BLaER1 (cell line): ENCODE results near the gene GPRC5A.

ENCODE experiments used
- H3K27ac ChIP-seq: shearing (Covaris generic); formaldehyde crosslinking; 2 replicates; pipeline ENCODE4 v1.8.1; 2022
- H3K27me3 ChIP-seq: shearing (Covaris generic); formaldehyde crosslinking; 2 replicates; pipeline ENCODE4 v1.8.1; 2022
- H3K36me3 ChIP-seq: shearing (Covaris generic); formaldehyde crosslinking; 2 replicates; pipeline ENCODE4 v1.8.1; 2022
- H3K4me1 ChIP-seq: shearing (Covaris generic); formaldehyde crosslinking; 2 replicates; pipeline ENCODE4 v1.8.1; 2022
- H3K4me2 ChIP-seq: shearing (Covaris generic); formaldehyde crosslinking; 2 replicates; pipeline ENCODE4 v1.8.1; 2022
- H3K4me3 ChIP-seq: shearing (Covaris generic); formaldehyde crosslinking; 2 replicates; pipeline ENCODE4 v1.8.1; 2022
- H3K9ac ChIP-seq: shearing (Covaris generic); formaldehyde crosslinking; 2 replicates; pipeline ENCODE4 v1.8.1; 2022
- H3K9me3 ChIP-seq: shearing (Covaris generic); formaldehyde crosslinking; 2 replicates; pipeline ENCODE4 v1.8.1; 2022
- H4K20me1 ChIP-seq: shearing (Covaris generic); formaldehyde crosslinking; 2 replicates; pipeline ENCODE4 v1.8.1; 2022
- Cebpa-rat ChIP-seq: shearing (Covaris generic); IDR thresholded peaks from 2 replicates; pipeline ENCODE4 v1.8.1; 2022

GPRC5A gene

GRCh38 chr12:12908252-12908651 is 16.9 kb downstream of the GPRC5A start:
- Histone ChIP-seq H3K9ac (no peak overlapping the region), H3K36me3 (no peaks in the 10 kb centered on the region), H3K27ac (no peak overlapping the region), H3K4me2 (no peak overlapping the region), H3K4me1 (peaks cover 54% of the 10 kb centered on the region), H3K27me3 (no peaks in the 10 kb centered on the region), H3K9me3 (no peaks in the 10 kb centered on the region), H4K20me1 (no peaks in the 10 kb centered on the region), H3K4me3 (no peak overlapping the region)
- no peak for TF ChIP-seq Cebpa-rat

- Histone ChIP-seq H3K4me3 (no peak overlapping the region), H3K9ac (no peak overlapping the region), H3K4me2 (peak overlapping the region; percentile 73; the same call in 1 of the 2 replicates), H3K36me3 (no peaks in the 10 kb centered on the region), H3K4me1 (peaks cover 54% of the 10 kb centered on the region), H3K27ac (no peak overlapping the region), H3K27me3 (no peaks in the 10 kb centered on the region), H4K20me1 (no peaks in the 10 kb centered on the region), H3K9me3 (no peaks in the 10 kb centered on the region)
- TF ChIP-seq Cebpa-rat: no peak
These were observed 17.3 kb downstream of the GPRC5A start for GRCh38 chr12:12908711-12909110.

- no peaks in the 10 kb centered on the region for H3K9me3 ChIP-seq
- H3K4me1 ChIP-seq: peaks cover 51% of the 10 kb centered on the region
- H3K4me2 ChIP-seq: peak overlapping the region; percentile 73
- no peaks in the 10 kb centered on the region for H3K36me3 ChIP-seq
- TF ChIP-seq Cebpa-rat: no peak
- no peaks in the 10 kb centered on the region for H4K20me1 ChIP-seq
- no peak overlapping the region for H3K4me3 ChIP-seq
- peak overlapping the region; percentile 41; the same call in 1 of the 2 replicates for H3K27ac ChIP-seq
- no peak overlapping the region for H3K9ac ChIP-seq
- no peaks in the 10 kb centered on the region for H3K27me3 ChIP-seq
These were observed 18.0 kb downstream of the GPRC5A start for GRCh38 chr12:12909228-12909994.

GRCh38 chr12:12909995-12910420 is 18.6 kb downstream of the GPRC5A start:
- Histone ChIP-seq H3K4me3 (no peak overlapping the region), H4K20me1 (no peaks in the 10 kb centered on the region), H3K27me3 (no peaks in the 10 kb centered on the region), H3K9me3 (no peaks in the 10 kb centered on the region), H3K4me1 (peaks cover 56% of the 10 kb centered on the region), H3K9ac (0 out of 2 replicates have a peak overlapping the region, but pooled peaks have one; percentile 5), H3K36me3 (no peaks in the 10 kb centered on the region), H3K27ac (peak overlapping the region; percentile 41), H3K4me2 (peak overlapping the region; percentile 73)
- TF ChIP-seq Cebpa-rat: no peak

GRCh38 chr12:12912711-12913110 is 21.3 kb downstream of the GPRC5A start:
- Histone ChIP-seq H3K9me3 (no peaks in the 10 kb centered on the region), H3K4me1 (peaks cover 67% of the 10 kb centered on the region), H3K4me2 (peak overlapping the region; percentile 60), H3K9ac (no peak overlapping the region), H3K27me3 (no peaks in the 10 kb centered on the region), H3K36me3 (no peaks in the 10 kb centered on the region), H3K4me3 (no peak overlapping the region), H3K27ac (no peak overlapping the region), H4K20me1 (no peaks in the 10 kb centered on the region)
- TF ChIP-seq Cebpa-rat: no peak

- no peaks in the 10 kb centered on the region for H3K27me3 ChIP-seq
- no peaks in the 10 kb centered on the region for H3K9me3 ChIP-seq
- no peak overlapping the region for H3K4me3 ChIP-seq
- no peaks in the 10 kb centered on the region for H4K20me1 ChIP-seq
- H3K4me2 ChIP-seq: no peak overlapping the region
- H3K9ac ChIP-seq: no peak overlapping the region
- peaks cover 46% of the 10 kb centered on the region for H3K4me1 ChIP-seq
- no peaks in the 10 kb centered on the region for H3K36me3 ChIP-seq
- TF ChIP-seq Cebpa-rat: no peak
- H3K27ac ChIP-seq: no peak overlapping the region
These were observed 24.3 kb downstream of the GPRC5A start for GRCh38 chr12:12915656-12916055.

GRCh38 chr12:12916135-12916944 is 25.0 kb downstream of the GPRC5A start:
- Histone ChIP-seq H3K4me1 (peaks cover 40% of the 10 kb centered on the region), H3K4me2 (peak overlapping the region; percentile 30), H3K9me3 (no peaks in the 10 kb centered on the region), H3K27ac (no peak overlapping the region), H4K20me1 (no peaks in the 10 kb centered on the region), H3K4me3 (no peak overlapping the region), H3K36me3 (no peaks in the 10 kb centered on the region), H3K9ac (no peak overlapping the region), H3K27me3 (no peaks in the 10 kb centered on the region)
- TF ChIP-seq Cebpa-rat: no peak

GRCh38 chr12:12917517-12917916 is 26.2 kb downstream of the GPRC5A start:
- Histone ChIP-seq H3K4me3 (no peak overlapping the region), H3K9ac (no peak overlapping the region), H3K27me3 (no peaks in the 10 kb centered on the region), H3K9me3 (no peaks in the 10 kb centered on the region), H3K4me1 (peaks cover 38% of the 10 kb centered on the region), H3K36me3 (no peaks in the 10 kb centered on the region), H3K4me2 (no peak overlapping the region), H4K20me1 (no peaks in the 10 kb centered on the region), H3K27ac (no peak overlapping the region)
- no peak for TF ChIP-seq Cebpa-rat

GRCh38 chr12:12918781-12919389 is 27.5 kb downstream of the GPRC5A start:
- Histone ChIP-seq H3K36me3 (no peaks in the 10 kb centered on the region), H3K4me3 (no peak overlapping the region), H3K27me3 (no peaks in the 10 kb centered on the region), H3K27ac (no peak overlapping the region), H4K20me1 (no peaks in the 10 kb centered on the region), H3K4me2 (no peak overlapping the region), H3K9ac (no peak overlapping the region), H3K9me3 (no peaks in the 10 kb centered on the region), H3K4me1 (peaks cover 26% of the 10 kb centered on the region)
- no peak for TF ChIP-seq Cebpa-rat
